Measurements from ENCODE around the gene TFDP2. TPM values are rescaled to one million over a fixed set of nuclear protein-coding genes. Genes with fewer than 3 reads are reported as not detected.

Gene TFDP2
- total RNA-seq, 3 donors from 2014 or later (not counting 1 experiment from before 2014, with no cell fraction given), result 134 to 154 (median 142) TPM

DNA sequence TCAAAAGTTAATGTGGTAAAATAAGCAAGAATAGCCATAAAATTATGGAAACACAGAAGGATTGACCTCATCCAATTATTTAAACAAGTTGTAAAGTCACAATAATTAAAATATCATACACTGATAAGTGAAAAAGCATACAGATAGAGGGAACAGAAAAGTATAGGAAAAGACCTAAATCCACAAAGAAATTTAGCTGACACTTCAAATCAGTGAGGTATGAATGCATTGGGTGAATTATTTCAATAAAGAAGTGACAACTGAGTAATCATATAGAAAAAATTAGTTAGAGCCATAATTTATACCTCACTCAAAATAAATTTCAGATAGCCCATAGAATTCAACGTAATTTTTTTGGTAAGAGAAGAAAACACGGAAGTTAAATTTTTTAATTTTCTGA is 25.1 kb downstream of the TFDP2 start:
- Mint-ChIP-seq H3K9me3 (no peaks in the 10 kb centered on the region), H3K36me3 (no peaks in the 10 kb centered on the region), H3K27me3 (ENCODE audit: low read depth in 2 of 2) (no peaks in the 10 kb centered on the region), H3K4me1 (peaks cover 38 to 39% of the 10 kb centered on the region in 2 donors), H3K27ac (peak overlapping the region in 1 of 2 donors; percentile 23), H3K4me3 (no peak overlapping the region)
- WGBS (ENCODE audit: insufficient coverage), result no CpG with 5 or more reads among the region's 2 CpGs
- DNase-seq (no peak), ATAC-seq (no peak)
- no peaks in the 10 kb centered on the region for H3K9me3 ChIP-seq (ENCODE audit: control insufficient read depth, insufficient read depth, low read length)
- intact Hi-C loops (cut with micrococcal nuclease), result no loop called here
- no peaks in the 10 kb centered on the region for H3K27me3 ChIP-seq (ENCODE audit: control insufficient read depth, insufficient read depth, low read length)
- no peak overlapping the region for H3K4me3 ChIP-seq (ENCODE audit: low read length)
- no peaks in the 10 kb centered on the region for H3K36me3 ChIP-seq (ENCODE audit: control insufficient read depth, insufficient read depth, low read length)
- H3K4me1 ChIP-seq (ENCODE audit: control insufficient read depth, insufficient read depth, low read length), result peaks cover 18% of the 10 kb centered on the region
- no peak for TF ChIP-seq CTCF (IDR thresholded peaks at IDR 0.05)
- no peak overlapping the region for H3K27ac ChIP-seq (ENCODE audit: low read length)

DNA sequence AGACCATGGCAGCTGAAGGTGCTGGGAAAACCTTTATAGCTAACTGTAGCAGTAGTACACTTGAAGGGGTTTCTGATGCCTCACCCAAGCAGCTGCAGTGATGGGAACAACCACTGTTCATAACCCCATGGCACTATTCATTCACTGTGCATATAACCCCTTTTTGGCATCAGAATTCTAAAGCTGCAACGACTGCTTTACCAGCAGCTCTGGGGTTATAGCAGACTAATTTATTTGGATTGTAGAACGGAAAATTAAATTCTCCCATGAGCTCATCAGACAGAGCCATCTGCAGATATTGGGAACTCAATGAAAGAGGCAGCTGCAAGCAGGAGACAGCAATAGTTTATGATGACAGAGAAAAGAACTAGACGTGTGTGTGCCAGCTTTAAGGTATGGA is 28.6 kb downstream of the TFDP2 start:
- Histone ChIP-seq H3K9me3 (ENCODE audit: control insufficient read depth, insufficient read depth, low read length) (no peaks in the 10 kb centered on the region), H3K27me3 (ENCODE audit: control insufficient read depth, insufficient read depth, low read length) (no peaks in the 10 kb centered on the region), H3K36me3 (ENCODE audit: control insufficient read depth, insufficient read depth, low read length) (no peaks in the 10 kb centered on the region), H3K4me1 (ENCODE audit: control insufficient read depth, insufficient read depth, low read length) (no peaks in the 10 kb centered on the region), H3K27ac (ENCODE audit: low read length) (no peak overlapping the region), H3K4me3 (ENCODE audit: low read length) (no peak overlapping the region)
- no peak for DNase-seq
- no peak overlapping the region for H3K4me3 Mint-ChIP-seq
- H3K4me1 Mint-ChIP-seq, result peaks cover 40 to 41% of the 10 kb centered on the region in 2 donors
- peak overlapping the region; percentile 1 to 42 for H3K27ac Mint-ChIP-seq
- H3K36me3 Mint-ChIP-seq, result no peaks in the 10 kb centered on the region
- intact Hi-C loops (cut with micrococcal nuclease), result no loop called here
- 72% methylated on average over 3 of the region's 3 CpGs for WGBS (ENCODE audit: insufficient coverage)
- H3K27me3 Mint-ChIP-seq (ENCODE audit: low read depth in 2 of 2), result no peaks in the 10 kb centered on the region
- no peaks in the 10 kb centered on the region for H3K9me3 Mint-ChIP-seq
- no peak for TF ChIP-seq CTCF (IDR thresholded peaks at IDR 0.05)
- ATAC-seq, result no peak

GRCh38 chr3:142118911-142119310 is 30.4 kb downstream of the TFDP2 start:
- H3K4me3 ChIP-seq (ENCODE audit: low read length), result no peak overlapping the region
- H3K4me1 ChIP-seq (ENCODE audit: control insufficient read depth, insufficient read depth, low read length), result no peaks in the 10 kb centered on the region
- Mint-ChIP-seq H3K27me3 (ENCODE audit: low read depth in 2 of 2) (no peaks in the 10 kb centered on the region), H3K9me3 (no peaks in the 10 kb centered on the region), H3K27ac (no peak overlapping the region), H3K36me3 (no peaks in the 10 kb centered on the region), H3K4me3 (no peak overlapping the region), H3K4me1 (peaks cover 43 to 47% of the 10 kb centered on the region in 2 donors)
- ATAC-seq, result no peak
- no peak overlapping the region for H3K27ac ChIP-seq (ENCODE audit: low read length)
- intact Hi-C loops (cut with micrococcal nuclease), result no loop called here
- H3K36me3 ChIP-seq (ENCODE audit: control insufficient read depth, insufficient read depth, low read length), result no peaks in the 10 kb centered on the region
- TF ChIP-seq CTCF (IDR thresholded peaks at IDR 0.05), result no peak
- H3K27me3 ChIP-seq (ENCODE audit: control insufficient read depth, insufficient read depth, low read length), result no peaks in the 10 kb centered on the region
- WGBS (ENCODE audit: insufficient coverage), result 96% methylated on average over 2 of the region's 3 CpGs
- DNase-seq, result no peak
- H3K9me3 ChIP-seq (ENCODE audit: control insufficient read depth, insufficient read depth, low read length), result no peaks in the 10 kb centered on the region
